Prostate gland (tissue), 2 donors: ENCODE data around the gene SRPK3. TPM values are rescaled to one million over a fixed set of nuclear protein-coding genes. Genes with fewer than 3 reads are reported as not detected.
"Not testable (repeated sequence)": the region's sequence is repeated elsewhere in the genome, so short reads cannot be mapped to it uniquely, and the experiment has no call there.

ENCODE experiments used
- DNase-seq: peaks from one replicate; pipeline ENCODE4 v3.0.0-alpha.2; 2019; ENCODE audit warnings: low spot score
- H3K27ac ChIP-seq, 2 donors: fragments of 200-600 bp; sonication (generic); 2 replicates each; pipeline ENCODE4 v1.5.1; 2017 to 2019
- H3K27me3 ChIP-seq: fragments of 200-600 bp; sonication (generic); replicated peaks from 2 replicates; pipeline ENCODE4 v1.5.1; 2019; ENCODE audit not compliant: insufficient read depth
- H3K36me3 ChIP-seq, 2 donors: fragments of 200-600 bp; sonication (generic); 1 replicate in 1 of 2; 2 replicates in 1 of 2; pipeline versions ENCODE4 v1.5.1 to v1.8.1; 2017 to 2019
- H3K4me1 ChIP-seq: fragments of 200-600 bp; sonication (generic); replicated peaks from 2 replicates; pipeline ENCODE4 v1.5.1; 2019
- H3K4me3 ChIP-seq, 2 donors: fragments of 200-600 bp; sonication (generic); 2 replicates each; pipeline ENCODE4 v1.5.1; 2017 to 2019
- H3K9me3 ChIP-seq: fragments of 200-600 bp; sonication (generic); 2 replicates; pipeline ENCODE4 v1.5.1; 2017
- CTCF ChIP-seq, 4 experiments: fragments of 200-600 bp in 2 of 4; fragments of 450-650 bp in 2 of 4; sonication (generic) in 2 of 4; IDR thresholded peaks; 1 replicate in 3 of 4; 2 replicates in 1 of 4; pipeline ENCODE4 v1.5.1; 2016 to 2019; ENCODE audit warnings: antibody characterized with exemption in 4 of 4, mild to moderate bottlenecking in 2 of 4, moderate library complexity in 2 of 4
- POLR2A ChIP-seq: fragments of 450-650 bp; IDR thresholded peaks from one replicate; pipeline ENCODE4 v1.6.1; 2016; ENCODE audit warnings: antibody characterized with exemption, mild to moderate bottlenecking
- POLR2AphosphoS5 ChIP-seq: sonication (generic); formaldehyde crosslinking; IDR thresholded peaks from one replicate; pipeline ENCODE4 v1.6.1; 2017; ENCODE audit warnings: antibody characterized with exemption
- WGBS: methylation state at CpG from one replicate; pipeline ENCODE4 v1.1.5; 2018; 5-methylcytosine and 5-hydroxymethylcytosine counted together
- intact Hi-C: fragments of 100-400 bp; cut with DNase I; formaldehyde crosslinking; loops from one replicate; pipeline ENCODE4 v1.14.2; 2022
- total RNA-seq, 2 donors: library from RNA; depleted of rRNA; stranded (reverse); fragments of >200 nt; gene quantifications; one replicate each; pipeline ENCODE4 v1.1.0, GENCODE V29; 2016

The SRPK3 gene
- total RNA-seq, 2 donors from 2014 or later, result 1.4 to 2.7 TPM

GRCh38 chrX:153746359-153746758 is 34.5 kb upstream of the SRPK3 start:
- no peak for DNase-seq
- TF ChIP-seq POLR2AphosphoS5 (no peak), CTCF (IDR thresholded peaks at IDR 0.05) (no peak), POLR2A (no peak)
- H3K36me3 ChIP-seq, result no peaks in the 10 kb centered on the region
- H3K4me3 ChIP-seq, result no peak overlapping the region
- no peaks in the 10 kb centered on the region for H3K9me3 ChIP-seq
- H3K4me1 ChIP-seq, result no peaks in the 10 kb centered on the region
- intact Hi-C loops, result no loop called here
- 90% methylated on average over 3 of the region's 3 CpGs for WGBS
- H3K27me3 ChIP-seq, result no peaks in the 10 kb centered on the region
- no peak overlapping the region for H3K27ac ChIP-seq

- H3K4me3 ChIP-seq, H3K9me3 ChIP-seq, DNase-seq, H3K36me3 ChIP-seq, H3K27me3 ChIP-seq, H3K4me1 ChIP-seq, H3K27ac ChIP-seq, intact Hi-C loops: not testable (repeated sequence)
- 66% methylated on average over 6 of the region's 6 CpGs for WGBS
These were observed 33.9 kb upstream of the SRPK3 start for GRCh38 chrX:153746991-153747390.

GRCh38 chrX:153749017-153749416 is 31.8 kb upstream of the SRPK3 start:
- 90% methylated on average over 6 of the region's 7 CpGs for WGBS
- DNase-seq, H3K4me1 ChIP-seq, H3K27me3 ChIP-seq, H3K9me3 ChIP-seq, H3K36me3 ChIP-seq, H3K27ac ChIP-seq, H3K4me3 ChIP-seq, intact Hi-C loops: not testable (repeated sequence)

- Histone ChIP-seq H3K4me1 (no peaks in the 10 kb centered on the region), H3K36me3 (no peaks in the 10 kb centered on the region), H3K27me3 (no peaks in the 10 kb centered on the region), H3K4me3 (no peak overlapping the region), H3K27ac (no peak overlapping the region), H3K9me3 (no peaks in the 10 kb centered on the region)
- intact Hi-C loops, result no loop called here
- TF ChIP-seq POLR2A (no peak), POLR2AphosphoS5 (no peak), CTCF (IDR thresholded peaks at IDR 0.05) (no peak)
- no peak for DNase-seq
- 77% methylated on average over 10 of the region's 12 CpGs for WGBS
These were observed 30.6 kb upstream of the SRPK3 start for GRCh38 chrX:153750127-153750774.

GRCh38 chrX:153755136-153755535 is 25.7 kb upstream of the SRPK3 start:
- DNase-seq, result no peak
- Histone ChIP-seq H3K36me3 (no peaks in the 10 kb centered on the region), H3K4me1 (no peaks in the 10 kb centered on the region), H3K4me3 (no peak overlapping the region), H3K27ac (no peak overlapping the region), H3K9me3 (no peaks in the 10 kb centered on the region), H3K27me3 (no peaks in the 10 kb centered on the region)
- intact Hi-C loops, result no loop called here
- 94% methylated on average over 1 of the region's 1 CpG for WGBS
- TF ChIP-seq POLR2AphosphoS5 (no peak), POLR2A (no peak), CTCF (IDR thresholded peaks at IDR 0.05) (no peak)

- H3K9me3 ChIP-seq, result no peaks in the 10 kb centered on the region
- no peaks in the 10 kb centered on the region for H3K4me1 ChIP-seq
- WGBS, result 84% methylated on average over 15 of the region's 15 CpGs
- H3K36me3 ChIP-seq, result no peaks in the 10 kb centered on the region
- no peak for DNase-seq
- H3K4me3 ChIP-seq, result no peak overlapping the region
- H3K27me3 ChIP-seq, result no peaks in the 10 kb centered on the region
- intact Hi-C loops, result loop anchor here (5.0 kb wide), 1 partner anchor 185 kb away; no protein-coding TSS in a partner anchor
- no peak for TF ChIP-seq POLR2A
- TF ChIP-seq CTCF (IDR thresholded peaks at IDR 0.05), result no peak
- no peak for TF ChIP-seq POLR2AphosphoS5
- no peak overlapping the region for H3K27ac ChIP-seq
These were observed 19.0 kb upstream of the SRPK3 start for GRCh38 chrX:153761863-153762262.
